HEK293 (cell line): ENCODE results near the gene KIF11.

Experiments used
- CTCF ChIA-PET: fragments of 350-600 bp; formaldehyde crosslinking; extraction: SDS; loops from one replicate; lab custom pipeline; 2021; ENCODE audit warnings: antibody characterized with exemption; lab: Yijun Ruan, JAX
- POLR2A ChIA-PET: fragments of 300-600 bp; formaldehyde crosslinking; extraction: SDS; loops from one replicate; lab custom pipeline; 2020; ENCODE audit warnings: antibody characterized with exemption, inconsistent platforms; lab: Yijun Ruan, JAX
- H3K27ac ChIP-seq: fragments of 200-500 bp; sonication (Bioruptor generic); 2 replicates; pipeline ENCODE4 v1.5.1; 2014; ENCODE audit warnings: low read depth, low read length, control low read depth, inconsistent platforms; ENCODE audit errors: extremely low read depth
- H3K36me3 ChIP-seq, 2 experiments: fragments of 200-500 bp in 1 of 2; sonication (Bioruptor generic) in 1 of 2; 1 replicate in 1 of 2; 2 replicates in 1 of 2; pipeline ENCODE4 v1.5.1; 2014 to 2017; ENCODE audit warnings: inconsistent platforms in 2 of 2, low read length in 2 of 2; ENCODE audit not compliant: control insufficient read depth in 2 of 2, insufficient read depth in 1 of 2
- H3K4me1 ChIP-seq: fragments of 200-500 bp; sonication (Bioruptor generic); 2 replicates; pipeline ENCODE4 v1.5.1; 2014; ENCODE audit warnings: mild to moderate bottlenecking, low read length, inconsistent platforms; ENCODE audit not compliant: control insufficient read depth, insufficient read depth
- H3K4me3 ChIP-seq: 2 replicates; pipeline ENCODE4 v1.5.1; 2011; ENCODE audit warnings: low read depth, mild to moderate bottlenecking, control low read depth, low read length, moderate library complexity
- H3K9me3 ChIP-seq: fragments of 200-500 bp; sonication (Bioruptor generic); 2 replicates; pipeline ENCODE4 v1.5.1; 2014; ENCODE audit warnings: low read depth, low read length, inconsistent platforms; ENCODE audit not compliant: control insufficient read depth, insufficient read depth
- SP2 ChIP-seq: fragments of 450-650 bp; formaldehyde crosslinking; IDR thresholded peaks from 2 replicates; pipeline ENCODE4 v1.5.1; 2016; ENCODE audit warnings: missing biosample characterization, missing genetic modification characterization
- ZBTB48 ChIP-seq: fragments of 450-650 bp; formaldehyde crosslinking; IDR thresholded peaks from 2 replicates; pipeline ENCODE4 v1.5.1; 2016; ENCODE audit warnings: missing biosample characterization, missing genetic modification characterization
- ZBTB7A ChIP-seq: fragments of 450-650 bp; formaldehyde crosslinking; IDR thresholded peaks from 2 replicates; pipeline ENCODE4 v1.5.1; 2016; ENCODE audit warnings: low read depth, missing biosample characterization, missing genetic modification characterization
- ZFP37 ChIP-seq: fragments of 450-650 bp; formaldehyde crosslinking; IDR thresholded peaks from 2 replicates; pipeline ENCODE4 v1.5.1; 2016; ENCODE audit warnings: missing biosample characterization, missing genetic modification characterization
- ZIC2 ChIP-seq: fragments of 450-650 bp; formaldehyde crosslinking; IDR thresholded peaks from 2 replicates; pipeline ENCODE4 v1.5.1; 2016; ENCODE audit warnings: missing biosample characterization, missing genetic modification characterization
- ZNF10 ChIP-seq: fragments of 450-650 bp; formaldehyde crosslinking; IDR thresholded peaks from 2 replicates; pipeline ENCODE4 v1.5.1; 2017; ENCODE audit warnings: missing biosample characterization, missing genetic modification characterization
- ZNF184 ChIP-seq: fragments of 450-650 bp; IDR thresholded peaks from 2 replicates; pipeline ENCODE4 v1.5.1; 2018; ENCODE audit warnings: missing biosample characterization, mild to moderate bottlenecking, missing genetic modification characterization
- ZNF202 ChIP-seq: fragments of 450-650 bp; formaldehyde crosslinking; IDR thresholded peaks from 2 replicates; pipeline ENCODE4 v1.5.1; 2016; ENCODE audit warnings: missing biosample characterization, missing genetic modification characterization, borderline replicate concordance
- ZNF37A ChIP-seq: fragments of 450-650 bp; IDR thresholded peaks from 2 replicates; pipeline ENCODE4 v1.5.1; 2018; ENCODE audit warnings: missing biosample characterization, missing genetic modification characterization
- ZNF398 ChIP-seq: fragments of 450-650 bp; formaldehyde crosslinking; IDR thresholded peaks from 2 replicates; pipeline ENCODE4 v1.5.1; 2017; ENCODE audit warnings: missing biosample characterization, missing genetic modification characterization
- ZNF501 ChIP-seq: fragments of 450-650 bp; formaldehyde crosslinking; IDR thresholded peaks from 2 replicates; pipeline ENCODE4 v1.5.1; 2016; ENCODE audit warnings: missing biosample characterization, missing genetic modification characterization
- ZNF561 ChIP-seq: fragments of 450-650 bp; IDR thresholded peaks from 2 replicates; pipeline ENCODE4 v1.5.1; 2018; ENCODE audit warnings: missing biosample characterization, missing genetic modification characterization, borderline replicate concordance
- ZNF629 ChIP-seq: fragments of 450-650 bp; formaldehyde crosslinking; IDR thresholded peaks from 2 replicates; pipeline ENCODE4 v1.5.1; 2017; ENCODE audit warnings: missing biosample characterization, missing genetic modification characterization
- ZNF664 ChIP-seq: fragments of 450-650 bp; formaldehyde crosslinking; IDR thresholded peaks from 2 replicates; pipeline ENCODE4 v1.5.1; 2016; ENCODE audit warnings: missing biosample characterization, missing genetic modification characterization
- ZNF776 ChIP-seq: fragments of 450-650 bp; formaldehyde crosslinking; IDR thresholded peaks from 2 replicates; pipeline ENCODE4 v1.5.0; 2017; ENCODE audit warnings: missing biosample characterization, missing genetic modification characterization, borderline replicate concordance
- ZNF792 ChIP-seq: fragments of 450-650 bp; formaldehyde crosslinking; IDR thresholded peaks from 2 replicates; pipeline ENCODE4 v1.5.1; 2016; ENCODE audit warnings: missing biosample characterization, missing genetic modification characterization
- ZSCAN30 ChIP-seq: fragments of 450-650 bp; IDR thresholded peaks from 2 replicates; pipeline ENCODE4 v1.5.1; 2018; ENCODE audit warnings: missing biosample characterization, mild to moderate bottlenecking, missing genetic modification characterization, moderate library complexity
- TF ChIP-seq, protein P1 (sequence below): fragments of 450-650 bp; formaldehyde crosslinking; IDR thresholded peaks from 2 replicates; pipeline ENCODE4 v1.5.1; 2016; ENCODE audit warnings: missing biosample characterization, missing genetic modification characterization

Gene KIF11

GRCh38 chr10:92681306-92681834 lies 88.4 kb downstream of the KIF11 start:
- TF ChIP-seq ZNF501 (tag by site-specific recombination) = no peak
- TF ChIP-seq, all 188 proteins: peak for 0
- CTCF ChIA-PET = no interaction called here
- H3K36me3 ChIP-seq = no peaks in the 10 kb centered on the region
- H3K27ac ChIP-seq = no peak overlapping the region
- H3K4me1 ChIP-seq = no peaks in the 10 kb centered on the region
- H3K4me3 ChIP-seq = no peak overlapping the region
- POLR2A ChIA-PET = no interaction called here
- no peaks in the 10 kb centered on the region for H3K9me3 ChIP-seq

GRCh38 chr10:92688573-92688926 lies 95.6 kb downstream of the KIF11 start:
- CTCF ChIA-PET = no interaction called here
- peak; percentile 59; the same call in 1 of the 2 replicates for TF ChIP-seq ZNF664 (tag by site-specific recombination)
- no peak for TF ChIP-seq ZFP37 (tag by site-specific recombination)
- TF ChIP-seq, all 188 proteins: peak for 1
- POLR2A ChIA-PET = no interaction called here
- Histone ChIP-seq H3K4me3 (no peak overlapping the region), H3K4me1 (peaks cover 6% of the 10 kb centered on the region), H3K9me3 (no peaks in the 10 kb centered on the region), H3K36me3 (no peaks in the 10 kb centered on the region), H3K27ac (no peak overlapping the region)

GRCh38 chr10:92688927-92689662 lies 96.2 kb downstream of the KIF11 start:
- no peak overlapping the region for H3K27ac ChIP-seq
- ChIA-PET POLR2A (interaction anchor here (0.7 to 2.2 kb wide), 5 partner anchors 10 to 115 kb away, joined by 3 to 17 read pairs (median 4); partner anchors contain the start of gene IDE), CTCF (interaction anchor here (0.9 kb wide), 1 partner anchor 150 kb away, joined by 4 read pairs; no protein-coding TSS in a partner anchor)
- H3K4me1 ChIP-seq = peaks cover 6% of the 10 kb centered on the region
- H3K4me3 ChIP-seq = peak overlapping the region; percentile 47
- H3K36me3 ChIP-seq = peaks cover 0 to 1% of the 10 kb centered on the region in 2 experiments; a peak in 1 of 3 replicates
- no peaks in the 10 kb centered on the region for H3K9me3 ChIP-seq
- TF ChIP-seq ZNF629 (tag by site-specific recombination) = no peak
- no peak for TF ChIP-seq ZNF776 (tag by site-specific recombination)
- TF ChIP-seq ZBTB7A = no peak
- TF ChIP-seq ZSCAN30 (tag by site-specific recombination) = peak; percentile 46; the same call in 1 of the 2 replicates
- TF ChIP-seq, protein P1, sequence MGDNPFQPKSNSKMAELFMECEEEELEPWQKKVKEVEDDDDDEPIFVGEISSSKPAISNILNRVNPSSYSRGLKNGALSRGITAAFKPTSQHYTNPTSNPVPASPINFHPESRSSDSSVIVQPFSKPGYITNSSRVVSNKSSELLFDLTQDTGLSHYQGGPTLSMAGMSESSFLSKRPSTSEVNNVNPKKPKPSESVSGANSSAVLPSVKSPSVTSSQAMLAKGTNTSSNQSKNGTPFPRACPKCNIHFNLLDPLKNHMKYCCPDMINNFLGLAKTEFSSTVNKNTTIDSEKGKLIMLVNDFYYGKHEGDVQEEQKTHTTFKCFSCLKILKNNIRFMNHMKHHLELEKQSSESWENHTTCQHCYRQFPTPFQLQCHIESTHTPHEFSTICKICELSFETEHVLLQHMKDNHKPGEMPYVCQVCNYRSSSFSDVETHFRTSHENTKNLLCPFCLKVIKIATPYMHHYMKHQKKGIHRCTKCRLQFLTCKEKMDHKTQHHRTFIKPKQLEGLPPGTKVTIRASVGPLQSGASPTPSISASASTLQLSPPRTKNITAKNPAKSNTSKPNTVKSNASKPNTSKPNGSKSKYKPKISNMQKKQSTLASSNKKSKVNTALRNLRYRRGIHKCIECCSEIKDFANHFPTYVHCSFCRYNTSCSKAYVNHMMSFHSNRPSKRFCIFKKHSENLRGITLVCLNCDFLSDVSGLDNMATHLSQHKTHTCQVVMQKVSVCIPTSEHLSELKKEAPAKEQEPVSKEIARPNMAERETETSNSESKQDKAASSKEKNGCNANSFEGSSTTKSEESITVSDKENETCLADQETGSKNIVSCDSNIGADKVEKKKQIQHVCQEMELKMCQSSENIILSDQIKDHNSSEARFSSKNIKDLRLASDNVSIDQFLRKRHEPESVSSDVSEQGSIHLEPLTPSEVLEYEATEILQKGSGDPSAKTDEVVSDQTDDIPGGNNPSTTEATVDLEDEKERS (tag by site-specific recombination) = no peak
- peak; percentile 35; the same call in 1 of the 2 replicates for TF ChIP-seq ZBTB48 (tag by site-specific recombination)
- TF ChIP-seq ZNF792 (tag by site-specific recombination) = no peak
- TF ChIP-seq ZNF398 (tag by site-specific recombination) = no peak
- TF ChIP-seq ZNF184 (tag by site-specific recombination) = no peak
- no peak for TF ChIP-seq ZNF37A
- TF ChIP-seq ZNF202 (tag by site-specific recombination) = peak; percentile 87
- TF ChIP-seq ZNF10 (tag by site-specific recombination) = no peak
- no peak for TF ChIP-seq ZNF561 (tag by site-specific recombination)
- TF ChIP-seq SP2 (tag by site-specific recombination) = no peak
- peak; percentile 18; the same call in 1 of the 2 replicates for TF ChIP-seq ZIC2 (tag by site-specific recombination)
